AG09309 (cell line): Measurements from ENCODE around the gene NFIX.

ENCODE experiments used
- DNase-seq: peaks from one replicate; pipeline ENCODE4 v3.0.0-alpha.2; 2010; ENCODE audit warnings: low read depth
- H3K4me3 ChIP-seq: 2 replicates; pipeline ENCODE4 v1.5.1; 2011; ENCODE audit warnings: mild to moderate bottlenecking, low read depth, low read length, moderate library complexity; ENCODE audit not compliant: control insufficient read depth
- CTCF ChIP-seq: IDR thresholded peaks from 2 replicates; pipeline ENCODE4 v1.5.1; 2011; ENCODE audit warnings: mild to moderate bottlenecking, low read depth, low read length, inconsistent platforms; ENCODE audit not compliant: insufficient read depth, control insufficient read depth; ENCODE audit errors: missing control alignments

Gene NFIX

GRCh38 chr19:13053761-13054625, 58.7 kb downstream of the NFIX start:
- no peak overlapping the region; the same call in 1 of the 2 replicates for H3K4me3 ChIP-seq
- no peak for TF ChIP-seq CTCF
- peak; percentile 83 for DNase-seq

GRCh38 chr19:13054626-13055212, 59.4 kb downstream of the NFIX start:
- TF ChIP-seq CTCF: no peak
- H3K4me3 ChIP-seq: no peak overlapping the region
- DNase-seq: no peak

- peak; percentile 8 for TF ChIP-seq CTCF
- peak; percentile 87 for DNase-seq
- peak overlapping the region; percentile 19 for H3K4me3 ChIP-seq
These were observed 60.2 kb downstream of the NFIX start for GRCh38 chr19:13055213-13056051.

GRCh38 chr19:13056052-13056660, 60.9 kb downstream of the NFIX start:
- TF ChIP-seq CTCF: no peak
- DNase-seq: no peak
- H3K4me3 ChIP-seq: peak overlapping the region; percentile 19

- H3K4me3 ChIP-seq: no peak overlapping the region
- no peak for TF ChIP-seq CTCF
- DNase-seq: no peak
These were observed 61.9 kb downstream of the NFIX start for GRCh38 chr19:13057147-13057572.

- H3K4me3 ChIP-seq: no peak overlapping the region
- no peak for DNase-seq
- no peak for TF ChIP-seq CTCF
These were observed 62.5 kb downstream of the NFIX start for GRCh38 chr19:13057744-13058143.
